HG02588 (cell line): ENCODE data around the gene TCHP.
"Not testable (repeated sequence)": the region's sequence is repeated elsewhere in the genome, so short reads cannot be mapped to it uniquely, and the experiment has no call there.

ENCODE experiments used
- ATAC-seq: cut with Tn5 transposase; IDR thresholded peaks from one replicate; pipeline ENCODE4 v1.9.1; 2021; ENCODE audit warnings: mild to moderate bottlenecking, moderate library complexity; ENCODE audit not compliant: unreplicated experiment

TCHP gene

DNA sequence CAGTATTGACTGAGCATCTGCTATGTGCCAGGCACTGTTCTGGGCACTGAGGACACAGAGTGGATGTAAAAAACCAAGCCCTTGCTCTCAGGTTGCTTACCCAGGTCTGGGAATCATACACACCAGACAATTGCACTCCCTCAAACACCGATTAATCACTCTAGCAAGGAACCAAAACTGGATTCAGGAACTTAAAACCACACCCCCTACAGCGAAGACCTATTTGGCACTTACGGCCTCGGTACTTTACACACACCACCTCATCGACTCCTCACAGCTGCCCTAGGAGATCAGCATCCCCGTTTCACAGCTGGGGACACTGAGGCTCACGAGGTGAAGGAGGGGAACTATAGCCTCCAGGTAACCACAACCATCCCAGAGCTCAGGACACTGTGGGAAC is 21.3 kb upstream of the TCHP start:
- no peak for ATAC-seq

DNA sequence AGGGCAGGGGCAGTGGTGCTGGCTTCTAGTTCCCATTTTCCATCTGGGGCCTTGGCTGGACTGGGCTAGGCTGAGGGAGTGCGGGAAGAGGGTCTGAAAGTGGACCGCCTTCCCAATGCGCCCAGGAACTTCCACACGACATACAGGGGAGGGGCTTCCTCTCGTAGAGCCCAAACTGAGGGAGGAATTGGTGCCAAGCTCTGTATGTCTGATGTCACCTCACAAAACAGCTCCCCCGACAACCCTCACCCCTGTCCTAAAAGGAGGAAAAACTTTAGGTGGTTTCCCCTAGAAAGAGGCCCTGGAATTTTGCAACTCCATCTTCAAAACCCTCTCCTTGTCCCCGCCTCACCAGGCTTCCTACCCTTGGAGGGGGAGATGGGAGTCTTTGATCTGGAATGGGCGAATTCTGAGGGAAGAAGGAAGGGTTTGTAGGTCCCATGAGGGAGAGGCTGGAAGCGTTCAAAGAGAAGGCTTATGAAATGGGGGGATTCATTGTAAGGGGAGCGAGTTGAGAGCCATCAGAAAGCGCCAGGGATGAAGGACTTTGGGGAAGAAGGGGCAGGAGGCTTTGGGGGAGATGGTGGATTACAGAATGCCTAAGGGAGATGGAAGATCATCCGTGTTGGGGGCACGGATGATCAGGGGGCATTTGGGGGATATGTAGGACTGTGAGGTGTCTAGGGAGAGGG is 20.6 kb upstream of the TCHP start:
- ATAC-seq: no peak

DNA sequence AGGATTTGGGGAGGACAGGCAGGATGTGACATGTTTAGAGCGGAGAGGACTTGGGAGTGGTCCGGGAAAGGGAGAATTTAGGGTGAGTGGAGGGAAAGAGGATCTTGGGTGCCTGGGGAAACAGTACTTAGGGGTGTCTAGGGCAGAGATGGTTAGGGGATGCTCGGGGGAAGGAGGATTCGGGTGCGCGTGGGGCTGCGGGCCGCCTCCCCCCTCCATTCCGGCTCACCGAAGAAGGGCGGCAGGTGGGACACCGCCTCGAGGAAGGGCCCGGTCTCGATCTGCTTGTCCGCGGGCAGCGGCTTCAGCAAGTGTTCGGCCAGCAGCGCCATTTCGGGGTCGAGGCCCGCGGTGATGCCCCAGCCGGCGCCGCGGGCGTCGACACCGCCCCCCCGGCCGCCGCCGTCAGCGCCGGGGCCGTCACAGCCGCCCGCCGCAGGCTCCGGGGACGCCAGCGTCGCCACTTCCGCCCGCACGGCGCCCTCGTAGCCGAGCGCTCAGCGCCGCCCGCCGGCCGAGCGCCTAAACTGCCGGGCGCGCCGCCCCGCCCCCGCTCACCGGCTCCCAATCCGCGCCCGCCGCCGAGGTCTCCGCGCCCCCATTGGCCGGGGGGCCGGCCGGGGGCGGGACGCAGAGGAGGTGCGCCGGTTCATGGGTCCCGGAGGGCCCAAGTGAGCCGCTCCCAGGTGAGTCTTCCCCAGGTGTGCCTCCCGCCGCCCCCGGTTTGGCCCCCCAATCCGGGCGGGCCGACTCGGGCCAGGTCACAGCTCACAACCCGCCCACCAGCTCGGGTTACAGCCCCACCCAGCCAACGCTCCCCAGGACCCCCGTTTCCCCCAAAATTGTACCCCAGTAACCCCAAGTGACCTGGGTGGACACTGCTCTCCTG is 19.8 kb upstream of the TCHP start, which contains the start of gene GLTP:
Gene GLTP, minus strand, starts transcription at position 499 of the 889 bp plus-strand sequence. Its CDS starts 167 bp downstream, at position 332.
- peak; percentile 89 for ATAC-seq

DNA sequence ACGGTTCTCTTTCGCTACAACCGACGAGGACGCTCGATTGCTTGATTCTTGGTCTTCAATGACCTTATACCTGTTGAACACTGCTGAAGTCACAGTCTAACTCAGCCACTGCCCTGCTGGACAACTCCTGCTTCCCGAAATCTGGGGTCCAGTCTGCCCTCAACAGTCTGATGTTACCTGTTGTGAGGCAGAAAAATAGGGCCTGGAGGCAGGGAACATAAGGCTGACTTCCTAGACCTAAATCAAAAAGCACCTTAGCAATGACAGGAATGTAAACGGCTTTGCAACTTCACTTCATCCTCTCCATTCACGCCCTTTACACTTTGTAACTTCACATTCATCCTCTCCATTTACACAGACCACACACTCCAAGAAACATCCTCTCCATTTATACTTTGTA is 19.1 kb upstream of the TCHP start:
- ATAC-seq: no peak

DNA sequence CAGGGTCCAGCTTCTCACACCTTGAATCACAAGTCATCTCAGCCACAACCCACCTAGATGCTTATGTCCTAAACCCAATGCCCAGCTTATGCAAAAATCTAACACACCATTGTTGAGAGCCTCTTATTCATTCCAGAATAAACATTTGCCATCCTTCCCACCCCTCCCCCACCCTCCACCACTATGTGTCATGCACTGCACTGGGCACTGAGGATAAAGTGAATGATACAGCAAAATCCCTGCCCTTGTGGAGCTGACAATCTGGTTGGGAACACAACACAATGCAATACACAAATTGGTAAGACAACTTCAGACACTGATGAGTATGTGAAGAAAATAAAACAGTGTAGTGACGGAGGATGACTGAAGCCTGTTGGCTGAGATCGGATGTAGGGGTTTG is 18.3 kb upstream of the TCHP start:
- no peak for ATAC-seq

DNA sequence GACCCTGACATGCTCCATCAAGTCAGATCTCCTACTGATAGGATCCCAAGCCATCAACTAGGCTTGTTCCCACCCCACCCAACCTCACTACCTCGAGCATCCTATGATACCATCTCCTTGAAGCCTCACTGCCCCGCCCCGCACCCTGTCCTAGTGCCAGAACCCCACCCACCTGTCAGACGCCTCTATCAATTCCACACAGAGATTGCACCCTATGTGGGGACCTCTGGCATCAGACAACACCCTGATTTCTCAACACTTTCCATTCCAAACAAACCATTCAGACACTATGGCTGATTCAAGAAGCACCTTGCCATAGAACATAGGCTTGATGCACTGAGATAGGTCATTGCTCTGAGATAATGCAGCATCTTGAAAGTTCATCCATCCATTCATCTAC is 16.6 kb upstream of the TCHP start:
- no peak for ATAC-seq

DNA sequence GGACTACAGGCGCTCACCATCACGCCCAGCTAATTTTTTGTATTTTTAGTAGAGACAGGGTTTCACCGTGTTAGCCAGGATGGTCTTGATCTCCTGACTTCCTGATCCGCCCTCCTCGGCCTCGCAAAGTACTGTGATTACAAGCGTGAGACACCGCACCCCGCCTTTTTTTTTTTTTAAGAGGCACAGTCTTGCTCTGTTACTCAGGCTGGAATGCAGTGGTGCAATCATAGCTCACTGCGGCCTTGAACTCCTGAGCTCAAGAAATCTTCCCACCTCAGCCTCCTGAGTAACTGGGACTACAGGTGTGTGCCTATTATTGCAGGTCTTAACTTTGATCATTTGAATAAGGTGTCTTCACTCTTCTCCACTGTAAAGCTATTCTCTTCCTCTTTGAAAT is 14.5 kb upstream of the TCHP start:
- ATAC-seq: no peak

DNA sequence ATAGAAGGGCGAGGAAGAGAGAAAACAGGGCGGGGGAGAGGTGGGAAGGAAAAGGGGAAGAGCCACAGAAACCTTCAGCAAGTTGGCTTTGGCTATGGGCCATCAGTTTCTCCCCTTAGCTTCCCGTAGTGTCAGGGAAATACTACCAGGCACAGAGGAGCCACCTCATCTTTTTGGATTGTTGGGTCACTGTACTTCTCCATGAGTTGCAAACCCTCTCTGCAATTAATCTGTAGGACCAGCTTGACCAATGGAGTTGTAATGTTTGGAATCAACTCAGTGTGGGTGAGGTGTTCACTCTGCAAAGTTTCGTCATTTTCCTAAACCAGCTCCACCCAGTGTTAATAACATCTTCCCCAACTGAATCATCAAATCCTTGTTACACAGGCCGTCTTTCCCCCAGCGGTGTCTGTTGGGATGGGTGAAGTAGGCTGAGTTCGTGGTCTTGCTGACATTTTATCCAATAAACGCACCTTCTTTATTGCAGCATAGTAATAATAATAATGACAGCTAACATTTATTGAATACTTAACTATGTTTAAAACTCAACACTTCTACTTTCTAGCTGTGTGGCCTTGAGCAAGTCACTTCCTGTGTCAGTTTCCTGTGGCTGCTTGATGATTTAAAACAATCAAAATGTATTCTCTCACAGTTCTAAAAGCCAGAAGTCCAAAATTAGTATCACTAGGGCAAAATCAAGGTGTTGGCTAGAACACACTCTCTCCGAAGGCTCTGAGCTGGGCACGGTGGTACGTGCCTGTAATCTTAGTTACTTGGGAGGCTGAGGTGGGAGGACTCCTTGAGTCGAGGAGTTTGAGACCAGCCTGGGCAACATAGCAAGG is 11.7 kb upstream of the TCHP start:
- no peak for ATAC-seq

DNA sequence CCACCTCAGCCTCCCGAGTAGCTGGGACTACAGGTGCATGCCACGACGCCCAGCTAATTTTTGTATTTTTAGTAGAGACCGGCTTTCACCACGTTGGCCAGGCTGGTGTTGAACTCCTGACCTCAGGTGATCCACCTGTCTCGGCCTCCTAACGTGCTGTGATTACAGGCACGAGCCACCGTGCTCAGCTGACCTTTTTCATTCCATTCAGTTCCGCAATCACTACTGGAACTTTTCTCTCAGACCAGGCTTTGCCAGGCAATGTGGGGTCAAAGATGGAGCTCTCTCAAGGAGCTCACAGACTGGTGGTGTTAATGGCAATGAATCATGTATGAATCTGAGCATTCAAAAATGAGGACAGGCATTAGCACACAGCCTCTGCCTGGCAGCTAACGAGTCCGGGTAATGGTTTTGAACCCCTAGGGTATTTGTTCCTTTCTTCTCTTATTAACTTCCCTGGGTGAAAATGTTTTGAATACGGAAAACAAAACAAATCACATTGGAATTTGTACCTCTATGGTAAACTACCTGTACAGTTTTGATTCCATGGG is 9.4 kb upstream of the TCHP start:
- ATAC-seq: no peak

DNA sequence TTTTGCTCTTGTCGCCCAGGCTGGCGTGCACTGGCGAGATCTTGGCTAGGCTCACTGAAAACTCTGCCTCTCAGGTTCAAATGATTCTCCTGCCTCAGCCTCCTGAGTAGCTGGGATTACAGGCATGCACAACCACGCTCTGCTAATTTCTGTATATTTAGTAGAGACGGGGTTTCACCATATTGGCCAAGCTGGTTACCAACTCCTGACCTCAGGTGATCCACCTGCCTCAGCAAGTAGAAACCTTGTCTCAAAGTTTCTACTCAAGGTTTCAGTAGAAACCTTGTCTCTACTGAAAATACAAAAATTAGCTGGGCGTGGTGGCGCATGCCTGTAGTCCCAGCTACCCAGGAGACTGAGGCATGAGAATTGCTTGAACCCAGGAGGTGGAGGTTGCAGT is 8.3 kb upstream of the TCHP start:
- ATAC-seq: not testable (repeated sequence)

DNA sequence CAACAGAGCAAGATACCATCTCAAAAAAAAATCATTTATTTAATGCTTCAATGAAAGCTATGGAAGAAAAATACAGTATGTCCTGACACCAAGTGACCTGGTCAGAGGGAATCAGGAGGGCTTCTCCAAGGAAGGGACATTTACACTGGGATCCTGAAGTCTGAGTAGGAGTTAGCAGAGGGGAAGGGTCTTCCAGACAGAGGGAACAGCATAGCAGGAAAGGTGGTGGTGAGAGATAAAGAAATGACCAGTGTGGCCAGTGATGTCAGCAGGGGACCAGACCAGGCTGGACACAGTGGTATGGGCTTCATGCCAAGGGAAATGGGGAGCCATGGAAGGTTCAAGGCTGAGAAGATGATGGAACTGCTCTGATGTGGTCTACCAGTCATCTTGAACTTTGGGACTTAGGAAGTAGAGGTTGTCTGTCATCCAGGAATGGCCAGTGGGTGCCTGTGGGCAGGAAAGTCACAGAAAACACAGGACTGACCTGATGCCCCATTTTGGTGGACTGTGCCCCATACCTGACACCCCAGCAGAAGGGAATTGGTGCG is 7.8 kb upstream of the TCHP start:
- no peak for ATAC-seq

DNA sequence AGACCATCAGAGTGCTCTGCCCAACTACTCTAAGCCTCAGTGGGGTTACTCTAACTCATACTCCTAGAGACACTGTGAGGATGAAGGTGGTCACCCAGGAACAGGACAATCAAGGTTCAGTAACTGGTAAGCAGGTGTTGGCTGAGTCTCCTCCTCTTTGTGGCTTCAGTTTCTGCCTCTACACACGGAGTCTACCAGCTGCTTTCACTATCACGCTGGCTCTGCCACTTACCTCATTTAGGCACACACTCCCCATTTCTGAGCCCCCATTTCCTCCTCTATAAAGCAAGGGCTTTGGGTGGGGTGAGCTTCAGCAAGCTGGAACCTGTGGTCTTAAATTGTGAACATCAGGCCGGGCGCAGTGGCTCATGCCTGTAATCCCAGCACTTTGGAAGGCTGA is 7.3 kb upstream of the TCHP start:
- ATAC-seq: peak; percentile 62

DNA sequence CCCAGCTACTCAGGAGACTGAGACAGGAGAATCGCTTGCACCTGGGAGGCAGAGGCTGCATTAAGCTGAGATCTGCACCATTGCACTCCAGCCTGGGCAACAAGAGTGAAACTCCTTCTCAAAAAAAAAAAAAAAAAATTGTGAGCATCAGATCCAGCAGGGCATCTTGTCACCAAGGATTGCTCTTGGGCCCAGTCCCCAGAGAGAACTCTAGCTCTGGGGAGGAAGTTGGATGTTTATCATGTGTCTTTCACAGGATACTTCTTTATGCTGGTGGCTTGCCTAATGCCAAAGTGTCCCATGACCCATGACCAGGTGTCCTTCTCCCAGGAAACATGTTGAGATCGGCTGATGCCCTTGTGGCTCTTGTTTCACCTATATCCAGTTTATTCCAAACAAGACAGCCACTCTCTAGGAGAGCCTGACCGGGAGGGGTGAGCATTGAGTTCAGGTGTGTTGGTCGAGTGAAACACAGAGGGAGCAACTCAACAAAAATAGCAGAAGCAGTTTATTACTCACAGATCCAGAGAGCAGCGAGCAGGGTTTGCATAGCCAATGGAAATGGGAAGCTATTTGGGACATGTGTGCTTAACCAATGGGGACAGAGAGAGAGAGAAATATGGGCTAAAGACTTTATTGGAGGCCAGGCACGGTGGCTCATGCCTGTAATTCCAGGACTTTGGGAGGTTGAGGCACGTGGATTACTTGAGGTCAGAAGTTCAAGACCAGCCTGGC is 6.6 kb upstream of the TCHP start:
- ATAC-seq: no peak

DNA sequence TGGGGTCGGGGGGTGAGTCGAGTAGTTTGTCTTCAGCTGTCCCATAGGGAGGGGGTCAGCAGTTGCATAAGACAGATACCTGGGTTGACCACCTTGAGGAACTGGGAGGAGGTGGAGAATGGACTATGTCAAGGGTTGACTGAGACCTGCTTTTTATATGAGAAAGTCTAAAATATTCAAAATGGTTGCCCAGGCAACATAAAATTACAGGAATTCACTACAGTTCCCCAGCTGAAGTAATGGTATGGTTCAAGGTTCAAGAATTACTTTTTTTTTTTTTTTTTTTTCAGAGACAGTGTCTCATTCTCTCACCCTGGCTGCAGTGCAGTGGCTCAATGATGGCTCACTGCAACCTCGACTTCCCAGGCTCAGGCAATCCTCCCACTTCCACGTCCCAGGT is 5.1 kb upstream of the TCHP start:
- ATAC-seq: no peak

DNA sequence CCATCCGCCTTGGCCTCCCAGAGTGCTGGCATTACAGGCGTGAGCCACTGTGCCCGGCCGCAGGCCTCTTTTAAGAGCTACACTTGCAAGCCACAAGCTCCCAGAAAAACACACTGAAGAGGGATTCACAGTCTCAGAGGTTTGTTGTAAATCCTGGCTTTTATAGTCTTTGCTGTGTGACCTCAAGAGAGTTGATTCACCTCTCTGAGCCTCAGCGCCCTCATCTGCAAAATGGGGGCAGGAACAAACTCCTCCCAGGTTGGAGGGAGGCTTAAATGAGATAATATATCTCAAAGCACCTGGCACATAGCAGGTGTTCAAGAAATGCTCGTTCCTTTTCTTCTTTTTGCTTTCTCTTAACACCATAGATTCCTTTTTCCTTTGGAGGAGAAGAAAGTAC is 3.9 kb upstream of the TCHP start:
- ATAC-seq: no peak

DNA sequence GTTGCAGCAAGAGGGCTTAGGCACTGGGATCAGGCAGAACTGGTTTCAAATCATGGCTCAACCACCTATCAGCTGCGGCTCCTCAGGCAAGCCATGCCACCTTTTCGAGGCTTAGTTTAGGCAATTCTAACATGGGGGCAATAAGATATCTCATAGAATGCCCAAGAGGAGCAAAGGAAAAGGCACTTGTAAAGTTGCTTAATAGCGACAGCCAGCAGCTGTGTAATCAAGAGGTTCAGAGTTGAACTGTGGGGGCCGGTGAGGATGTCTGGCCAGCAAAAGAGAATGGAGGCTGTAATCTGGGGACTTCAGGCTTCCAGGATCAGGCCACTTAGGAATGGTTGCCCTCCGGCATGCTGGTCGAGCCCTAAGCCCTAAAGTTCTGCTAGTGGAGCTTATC is 3.0 kb upstream of the TCHP start:
- ATAC-seq: no peak

DNA sequence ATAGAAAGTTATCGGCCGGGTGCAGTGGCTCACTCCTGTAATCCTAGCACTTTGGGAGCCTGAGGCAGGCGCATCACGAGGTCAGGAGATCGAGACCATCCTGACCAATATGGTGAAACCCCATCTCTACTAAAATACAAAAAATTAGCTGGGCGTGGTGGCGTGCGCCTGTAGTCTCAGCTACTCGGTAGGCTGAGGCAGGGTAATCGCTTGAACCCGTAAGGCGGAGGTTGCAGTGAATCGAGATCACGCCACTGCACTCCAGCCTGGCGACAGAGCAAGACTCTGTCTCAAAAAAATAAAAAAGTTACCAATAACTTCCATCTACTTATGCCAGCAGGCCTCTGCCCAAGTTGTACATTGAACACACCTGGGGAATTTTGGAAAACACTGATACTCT is 729 bp upstream of the TCHP start:
- ATAC-seq: not testable (repeated sequence)

DNA sequence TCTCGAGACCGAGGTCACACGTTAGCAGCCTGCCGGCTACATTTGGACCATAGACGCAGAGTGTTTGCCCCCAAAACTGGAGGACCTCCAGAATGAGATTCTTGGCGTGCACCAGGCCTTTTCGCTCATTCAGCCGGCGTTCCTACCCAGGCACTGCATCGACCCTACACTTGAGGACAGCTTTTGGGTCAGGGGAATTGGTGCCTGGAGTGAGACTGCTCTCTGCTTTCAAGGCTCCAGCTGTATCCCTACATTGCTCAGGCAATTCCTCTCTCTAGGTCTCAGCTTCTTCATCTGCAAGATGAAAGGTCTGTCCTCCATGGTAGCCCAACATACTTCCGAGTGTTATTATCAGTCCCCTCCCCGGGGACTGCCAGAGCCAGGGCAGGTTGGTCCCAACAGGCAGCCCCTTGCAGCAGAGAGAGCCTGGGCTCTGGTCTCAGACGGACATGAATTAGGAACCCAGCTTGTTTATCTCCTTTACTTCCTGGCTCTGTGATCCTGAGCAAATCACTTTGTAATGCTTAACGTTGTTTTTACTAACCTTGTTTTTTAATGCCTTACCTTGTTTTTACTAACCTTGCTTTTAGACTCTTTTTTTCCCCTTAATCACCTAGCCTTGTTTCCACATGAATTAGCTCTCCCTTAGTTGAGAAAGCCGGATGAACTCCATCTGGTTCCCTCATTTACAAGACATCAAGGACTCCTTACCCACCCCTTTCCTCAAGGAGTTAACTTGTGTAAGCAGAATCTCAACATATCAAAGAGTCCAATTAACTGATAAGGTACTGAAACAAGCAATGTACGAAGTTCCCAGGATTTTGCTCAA is 892 bp downstream of the TCHP start:
- peak; percentile 9 for ATAC-seq

DNA sequence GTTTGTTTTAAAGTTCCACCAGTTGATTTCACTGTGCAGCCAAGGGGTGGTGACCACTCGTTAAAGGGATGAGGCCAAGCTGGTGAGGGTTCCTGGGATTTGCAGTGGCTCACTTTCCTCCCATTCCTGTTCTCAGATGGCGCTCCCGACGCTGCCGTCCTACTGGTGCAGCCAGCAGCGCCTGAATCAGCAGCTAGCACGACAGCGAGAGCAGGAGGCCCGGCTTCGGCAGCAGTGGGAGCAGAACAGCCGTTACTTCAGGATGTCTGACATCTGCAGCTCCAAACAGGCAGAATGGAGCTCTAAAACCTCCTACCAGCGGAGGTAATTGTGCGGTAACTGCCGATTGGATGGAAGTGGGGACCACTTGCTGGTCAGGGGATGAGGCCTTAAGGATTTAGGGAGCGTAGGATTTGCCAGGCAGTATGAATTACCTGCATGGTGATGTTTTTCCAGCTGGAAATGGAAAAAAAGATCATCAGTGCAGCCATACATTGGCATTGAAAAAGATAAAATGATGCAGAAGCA is 2.9 kb downstream of the TCHP start:
- no peak for ATAC-seq
